Vagina (tissue), 2 donors: ENCODE measurements around the gene ADPRHL1. TPM values are rescaled to one million over a fixed set of nuclear protein-coding genes. Genes with fewer than 3 reads are reported as not detected.

ENCODE experiments used
- DNase-seq, 2 donors: peaks; one replicate each; pipeline ENCODE4 v3.0.0-alpha.2; 2017; ENCODE audit errors: extremely low spot score in 2 of 2
- H3K27ac ChIP-seq: fragments of 200-600 bp; sonication (generic); one replicate; pipeline ENCODE4 v1.5.1; 2019
- H3K27me3 ChIP-seq: fragments of 200-600 bp; sonication (generic); one replicate; pipeline ENCODE4 v1.5.1; 2019
- H3K36me3 ChIP-seq, 2 donors: fragments of 200-600 bp; sonication (generic); one replicate each; pipeline ENCODE4 v1.5.1; 2017 to 2019
- H3K4me1 ChIP-seq: fragments of 200-600 bp; sonication (generic); one replicate; pipeline ENCODE4 v1.5.1; 2019
- H3K4me3 ChIP-seq, 2 donors: fragments of 200-600 bp; sonication (generic); 1 replicate in 1 of 2; 2 replicates in 1 of 2; pipeline ENCODE4 v1.5.1; 2016 to 2019
- H3K9me3 ChIP-seq: fragments of 200-600 bp; sonication (generic); one replicate; pipeline ENCODE4 v1.5.1; 2019
- CTCF ChIP-seq, 3 experiments: fragments of 450-650 bp in 2 of 3; fragments of 200-600 bp in 1 of 3; sonication (generic) in 1 of 3; IDR thresholded peaks; one replicate each; pipeline ENCODE4 v1.5.1; 2017 to 2019; ENCODE audit warnings: antibody characterized with exemption in 3 of 3, mild to moderate bottlenecking in 2 of 3, moderate library complexity in 2 of 3
- POLR2A ChIP-seq, 2 donors: fragments of 450-650 bp; IDR thresholded peaks; one replicate each; pipeline ENCODE4 v1.6.1; 2017; ENCODE audit warnings: antibody characterized with exemption in 2 of 2, mild to moderate bottlenecking in 2 of 2, moderate library complexity in 2 of 2
- POLR2AphosphoS5 ChIP-seq, 2 donors: sonication (generic); formaldehyde crosslinking; IDR thresholded peaks; one replicate each; pipeline ENCODE4 v1.9.0; 2017; ENCODE audit warnings: antibody characterized with exemption in 2 of 2, mild to moderate bottlenecking in 2 of 2, low read depth in 1 of 2; ENCODE audit not compliant: insufficient read depth in 1 of 2
- intact Hi-C: fragments of 100-400 bp; cut with DNase I; formaldehyde crosslinking; loops from one replicate; pipeline ENCODE4 v1.15.1; 2023
- total RNA-seq: library from RNA; depleted of rRNA; stranded (reverse); fragments of >200 nt; gene quantifications from one replicate; pipeline ENCODE4 v1.2.3, GENCODE V29; 2016

The ADPRHL1 gene
- total RNA-seq, 1 donor from 2014 or later, result 1.7 TPM

GRCh38 chr13:113426591-113426986 lies 26.7 kb downstream of the ADPRHL1 start:
- no peak overlapping the region for H3K4me3 ChIP-seq
- H3K9me3 ChIP-seq, result no peaks in the 10 kb centered on the region
- peaks cover 10% of the 10 kb centered on the region for H3K4me1 ChIP-seq
- no peak overlapping the region for H3K27ac ChIP-seq
- no peaks in the 10 kb centered on the region for H3K36me3 ChIP-seq
- no peaks in the 10 kb centered on the region for H3K27me3 ChIP-seq
- intact Hi-C loops, result no loop called here
- DNase-seq, result no peak
- no peak for TF ChIP-seq CTCF (IDR thresholded peaks at IDR 0.05)
- no peak for TF ChIP-seq POLR2A (IDR thresholded peaks at IDR 0.05)
- TF ChIP-seq POLR2AphosphoS5 (IDR thresholded peaks at IDR 0.05; ENCODE audit: insufficient read depth in 1 of 2, low read depth in 1 of 2), result no peak

GRCh38 chr13:113425941-113426590 lies 27.2 kb downstream of the ADPRHL1 start:
- TF ChIP-seq POLR2A (IDR thresholded peaks at IDR 0.05), result no peak
- TF ChIP-seq CTCF (IDR thresholded peaks at IDR 0.05), result no peak
- TF ChIP-seq POLR2AphosphoS5 (IDR thresholded peaks at IDR 0.05; ENCODE audit: insufficient read depth in 1 of 2, low read depth in 1 of 2), result no peak
- intact Hi-C loops, result no loop called here
- no peak for DNase-seq
- Histone ChIP-seq H3K4me1 (peaks cover 15% of the 10 kb centered on the region), H3K4me3 (no peak overlapping the region), H3K36me3 (no peaks in the 10 kb centered on the region), H3K27me3 (no peaks in the 10 kb centered on the region), H3K27ac (no peak overlapping the region), H3K9me3 (no peaks in the 10 kb centered on the region)

- Histone ChIP-seq H3K4me3 (no peak overlapping the region), H3K9me3 (no peaks in the 10 kb centered on the region), H3K27me3 (no peaks in the 10 kb centered on the region), H3K4me1 (peaks cover 16% of the 10 kb centered on the region), H3K27ac (peak overlapping the region; percentile 82), H3K36me3 (no peaks in the 10 kb centered on the region)
- DNase-seq, result no peak
- TF ChIP-seq CTCF (IDR thresholded peaks at IDR 0.05) (no peak), POLR2AphosphoS5 (IDR thresholded peaks at IDR 0.05; ENCODE audit: insufficient read depth in 1 of 2, low read depth in 1 of 2) (no peak), POLR2A (IDR thresholded peaks at IDR 0.05) (no peak)
- intact Hi-C loops, result no loop called here
These were observed 29.6 kb downstream of the ADPRHL1 start for GRCh38 chr13:113423520-113424163.

- intact Hi-C loops, result no loop called here
- H3K27ac ChIP-seq, result peak overlapping the region; percentile 82
These were observed 30.3 kb downstream of the ADPRHL1 start for GRCh38 chr13:113422807-113423519.

More at GRCh38 chr13:113422807-113423519, 30.3 kb downstream of the ADPRHL1 start:
- no peaks in the 10 kb centered on the region for H3K27me3 ChIP-seq
- TF ChIP-seq POLR2A (IDR thresholded peaks at IDR 0.05), result no peak
- TF ChIP-seq POLR2AphosphoS5 (IDR thresholded peaks at IDR 0.05; ENCODE audit: insufficient read depth in 1 of 2, low read depth in 1 of 2), result no peak
- no peak for TF ChIP-seq CTCF (IDR thresholded peaks at IDR 0.05)
- H3K9me3 ChIP-seq, result no peaks in the 10 kb centered on the region
- peaks cover 12% of the 10 kb centered on the region for H3K4me1 ChIP-seq
- no peak for DNase-seq
- H3K4me3 ChIP-seq, result no peak overlapping the region
- no peaks in the 10 kb centered on the region for H3K36me3 ChIP-seq
